Left renal cortex interstitium (tissue), 4 donors: Measurements from ENCODE around the gene PITHD1. TPM values are rescaled to one million over a fixed set of nuclear protein-coding genes. Genes with fewer than 3 reads are reported as not detected.
"Not testable (repeated sequence)": the region's sequence is repeated elsewhere in the genome, so short reads cannot be mapped to it uniquely, and the experiment has no call there.

Experiments used
- DNase-seq, 4 donors: peaks; one replicate each; pipeline ENCODE4 v3.0.0-alpha.2; 2013; ENCODE audit warnings: low read depth in 4 of 4, low spot score in 2 of 4, missing footprints in 1 of 4
- polyA plus RNA-seq, 4 donors: library from polyadenylated mRNA; unstranded; fragments of 120-200 nt; gene quantifications; one replicate each; pipeline ENCODE4 v1.2.1, GENCODE V29; 2013; ENCODE audit not compliant: insufficient read length in 4 of 4

PITHD1 gene
- polyA plus RNA-seq, 4 donors: 55.1 to 65.4 (median 62.6) TPM

DNA sequence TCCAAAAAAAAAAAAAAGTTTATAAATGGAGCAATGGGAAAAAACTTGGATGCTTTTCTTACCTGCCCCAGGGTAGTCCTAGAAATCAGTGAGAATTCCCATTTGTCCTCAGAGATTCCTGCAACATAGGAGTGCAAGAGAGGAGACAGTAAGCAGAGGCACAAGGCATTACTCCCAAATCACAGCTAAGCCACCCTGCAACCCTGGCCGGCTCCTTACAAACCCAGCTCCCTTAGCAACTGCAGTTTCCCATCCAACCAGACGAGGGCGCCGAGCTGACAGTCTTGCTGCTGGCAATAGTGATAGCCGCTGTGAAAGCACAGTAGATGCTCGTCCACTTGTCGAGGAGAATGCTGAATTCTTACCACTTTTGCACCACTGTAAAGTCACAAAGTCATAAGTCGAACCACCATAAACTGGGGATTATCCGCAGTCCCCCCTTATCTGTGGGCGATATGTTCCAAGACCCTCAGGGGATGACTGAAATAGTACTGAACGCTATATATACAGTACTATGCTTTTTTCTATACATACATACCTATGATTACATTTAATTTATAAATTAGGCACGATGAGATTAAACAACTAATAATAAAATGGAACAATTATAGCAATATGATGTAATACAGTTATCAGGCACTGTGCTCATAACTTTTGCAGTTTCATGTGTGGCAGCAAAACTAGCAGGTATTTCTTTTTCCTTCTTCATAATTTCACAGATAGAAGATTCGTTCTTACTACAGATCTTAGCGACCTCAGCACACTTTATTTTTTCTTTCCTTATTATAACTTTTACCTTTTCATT, 6.0 kb upstream of the PITHD1 start:
- DNase-seq: peak in 1 of 4 donors; percentile 77

DNA sequence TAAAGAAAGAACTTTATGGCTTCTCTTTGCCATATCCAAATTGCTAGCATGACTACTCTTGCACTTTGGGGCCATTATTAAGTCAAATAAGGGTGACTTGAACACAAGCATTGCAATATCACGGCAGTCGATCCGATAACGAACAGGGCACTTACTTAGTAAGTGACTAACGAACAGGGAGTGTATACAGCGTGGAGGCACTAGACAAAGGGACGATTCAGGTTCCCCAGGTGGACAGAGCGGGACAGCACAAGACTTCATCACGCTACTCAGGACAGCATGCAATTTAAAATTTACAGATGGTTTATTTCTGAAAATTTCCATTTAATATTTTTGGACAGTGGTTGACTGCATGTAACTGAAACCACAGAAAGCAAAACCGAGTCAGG, 5.4 kb upstream of the PITHD1 start:
- no peak for DNase-seq

DNA sequence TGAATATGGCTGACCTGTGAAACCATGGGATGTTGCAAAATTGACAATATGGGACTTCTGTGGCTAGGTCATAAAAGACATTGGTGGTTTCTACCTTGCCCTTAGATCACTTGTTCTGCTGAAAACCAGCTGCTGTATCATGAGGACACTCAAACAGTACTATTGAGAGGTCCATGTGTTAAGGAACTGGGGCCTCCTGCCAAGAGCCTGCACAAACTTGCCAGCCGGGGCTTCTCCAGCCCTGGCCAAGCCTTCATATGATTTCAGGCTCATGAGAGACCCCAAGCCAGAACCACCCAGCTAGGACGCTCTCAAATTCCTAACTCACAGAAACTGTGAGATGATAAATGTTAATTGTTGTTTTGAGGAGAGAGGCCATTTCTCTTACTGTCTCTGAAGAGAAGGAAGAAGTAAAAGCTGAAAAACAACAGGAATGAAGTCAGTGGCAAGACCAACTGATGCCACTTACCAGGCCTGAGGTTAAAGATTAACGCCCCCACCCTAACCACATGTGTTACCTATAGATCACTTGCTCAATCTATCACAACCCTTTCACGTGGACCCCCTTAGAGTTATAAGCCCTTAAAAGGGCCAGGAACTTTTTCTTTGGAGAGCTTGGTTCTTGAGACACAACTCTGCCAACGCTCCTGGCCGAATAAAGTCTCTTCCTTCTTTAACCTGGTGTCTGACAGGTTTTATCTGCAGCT, 3.9 kb upstream of the PITHD1 start:
- no peak for DNase-seq

- DNase-seq: no peak
Measured at GRCh38 chr1:23776217-23776616, 2.0 kb upstream of the PITHD1 start.

- DNase-seq: no peak
Measured at GRCh38 chr1:23779826-23780371, 1.7 kb downstream of the PITHD1 start.

GRCh38 chr1:23783141-23783540, 4.9 kb downstream of the PITHD1 start:
- not testable (repeated sequence) for DNase-seq

GRCh38 chr1:23784846-23785245, 6.6 kb downstream of the PITHD1 start:
- DNase-seq: no peak

DNA sequence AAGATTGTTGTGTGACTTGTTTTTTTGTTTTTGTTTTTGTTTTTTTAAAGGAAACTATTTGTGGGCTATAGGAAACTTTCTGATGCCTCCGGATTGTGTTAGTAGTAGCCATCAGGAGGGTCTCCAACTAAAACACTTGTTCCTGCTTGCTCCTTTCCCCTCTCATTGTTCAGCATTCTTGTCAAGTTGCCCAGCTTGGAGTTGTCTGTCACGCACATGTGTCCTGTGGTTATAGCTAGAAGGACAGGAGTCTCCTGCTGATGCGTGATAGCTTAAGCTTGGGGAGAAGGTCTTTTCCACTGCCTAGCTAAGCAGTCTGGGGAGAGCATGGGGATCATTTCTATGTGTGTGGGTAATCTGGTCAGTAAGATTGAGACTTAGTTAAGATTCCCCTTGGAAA, 9.5 kb downstream of the PITHD1 start:
- no peak for DNase-seq

GRCh38 chr1:23788695-23789094, 10.5 kb downstream of the PITHD1 start:
- no peak for DNase-seq

GRCh38 chr1:23790696-23791515, 12.7 kb downstream of the PITHD1 start, which contains the start of gene LYPLA2:
TSS of gene LYPLA2 (plus strand) at chr1:23791145. CDS start at chr1:23792683, 1,538 bp downstream.
- DNase-seq: peak in 3 of 4 donors; percentile 48 to 88 (median 86)

GRCh38 chr1:23791516-23792047, 13.4 kb downstream of the PITHD1 start:
- DNase-seq: no peak

DNA sequence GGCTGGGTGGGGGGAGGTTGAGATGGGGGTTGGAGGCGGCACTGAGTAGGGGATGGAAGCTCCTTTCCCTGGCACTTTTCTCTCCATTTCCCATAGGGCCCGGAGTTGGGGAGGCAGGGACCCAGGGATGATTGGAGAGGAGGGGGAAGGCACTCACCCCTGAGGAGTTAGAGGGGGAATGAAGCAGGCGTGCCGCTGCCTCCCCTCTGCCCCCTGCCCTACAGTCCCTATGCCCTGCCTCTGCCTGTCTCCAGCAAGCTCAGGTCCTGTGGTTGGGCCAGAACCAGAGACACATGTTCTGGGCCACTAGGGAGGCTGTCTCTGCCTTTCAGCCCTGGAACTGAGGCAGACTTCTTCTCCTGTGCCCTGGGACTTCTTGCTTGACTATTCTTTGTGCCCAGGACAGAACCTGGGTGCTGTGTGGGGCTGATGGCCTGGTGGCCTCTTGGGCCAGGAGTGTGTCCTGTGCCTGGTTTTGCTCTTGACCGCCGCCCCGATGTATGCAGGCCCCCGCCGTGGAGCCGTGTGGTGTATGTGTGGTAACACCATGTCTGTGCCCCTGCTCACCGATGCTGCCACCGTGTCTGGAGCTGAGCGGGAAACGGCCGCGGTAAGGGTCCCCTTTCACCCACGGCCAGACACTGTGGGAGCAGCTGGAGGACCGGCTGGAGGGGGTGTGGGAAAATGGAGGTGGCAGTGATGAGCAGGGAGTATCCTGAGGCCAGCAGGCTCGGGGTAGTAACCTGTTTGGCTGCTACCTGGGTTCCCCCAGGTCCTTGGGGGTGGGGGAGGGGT, 14.1 kb downstream of the PITHD1 start:
- no peak for DNase-seq

- DNase-seq: no peak
Measured at GRCh38 chr1:23793018-23793781, 15.0 kb downstream of the PITHD1 start.

DNA sequence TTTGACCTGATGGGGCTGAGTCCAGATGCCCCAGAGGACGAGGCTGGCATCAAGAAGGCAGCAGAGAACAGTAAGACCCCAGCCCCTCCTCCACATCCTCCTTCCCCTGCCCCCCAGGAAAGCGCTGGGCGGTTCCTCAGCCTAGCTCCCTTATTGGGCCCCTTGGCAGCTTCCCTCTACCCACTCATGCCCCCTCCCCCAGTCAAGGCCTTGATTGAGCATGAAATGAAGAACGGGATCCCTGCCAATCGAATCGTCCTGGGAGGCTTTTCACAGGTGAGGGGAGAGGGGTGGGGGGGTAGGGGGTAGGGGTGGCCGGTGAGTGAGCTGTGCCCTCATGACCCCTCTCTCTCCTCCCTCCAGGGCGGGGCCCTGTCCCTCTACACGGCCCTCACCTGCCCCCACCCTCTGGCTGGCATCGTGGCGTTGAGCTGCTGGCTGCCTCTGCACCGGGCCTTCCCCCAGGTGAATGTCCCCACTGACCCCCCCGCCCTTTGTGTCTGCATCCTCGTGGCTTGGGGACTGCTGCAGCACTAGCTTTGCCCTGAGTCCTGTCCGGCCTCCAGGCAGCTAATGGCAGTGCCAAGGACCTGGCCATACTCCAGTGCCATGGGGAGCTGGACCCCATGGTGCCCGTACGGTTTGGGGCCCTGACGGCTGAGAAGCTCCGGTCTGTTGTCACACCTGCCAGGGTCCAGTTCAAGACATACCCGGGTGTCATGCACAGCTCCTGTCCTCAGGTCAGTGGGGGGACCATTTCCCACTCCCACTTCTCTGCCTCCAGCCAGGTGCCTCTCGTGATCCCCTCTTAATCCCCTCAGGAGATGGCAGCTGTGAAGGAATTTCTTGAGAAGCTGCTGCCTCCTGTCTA, 15.9 kb downstream of the PITHD1 start:
- DNase-seq: no peak

DNA sequence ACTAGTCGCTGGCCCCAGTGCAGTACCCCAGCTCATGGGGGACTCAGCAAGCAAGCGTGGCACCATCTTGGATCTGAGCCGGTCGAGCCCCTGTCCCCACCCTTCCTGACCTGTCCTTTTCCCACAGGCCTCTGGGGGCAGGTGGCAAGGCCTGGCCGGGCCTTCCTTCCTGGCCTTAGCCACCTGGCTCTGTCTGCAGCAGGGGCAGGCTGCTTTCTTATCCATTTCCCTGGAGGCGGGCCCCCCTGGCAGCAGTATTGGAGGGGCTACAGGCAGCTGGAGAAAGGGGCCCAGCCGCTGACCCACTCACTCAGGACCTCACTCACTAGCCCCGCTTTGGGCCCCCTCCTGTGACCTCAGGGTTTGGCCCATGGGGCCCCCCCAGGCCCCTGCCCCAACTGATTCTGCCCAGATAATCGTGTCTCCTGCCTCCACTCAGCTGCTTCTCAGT, 16.5 kb downstream of the PITHD1 start:
- DNase-seq: not testable (repeated sequence)

GRCh38 chr1:23795676-23796465, 17.7 kb downstream of the PITHD1 start:
- DNase-seq: no peak
